CD4-positive, alpha-beta T cell treated with Interleukin-17A for 4 hours (primary cell): ENCODE measurements around the gene SLC25A40.
"Not testable (repeated sequence)": the region's sequence is repeated elsewhere in the genome, so short reads cannot be mapped to it uniquely, and the experiment has no call there.

Source experiments
- DNase-seq: peaks from one replicate; pipeline ENCODE4 v3.0.0-alpha.2; 2020; ENCODE audit warnings: mixed read lengths

SLC25A40 gene

GRCh38 chr7:87876040-87876868 lies at the start of gene SLC25A40, which contains the start of gene DBF4:
SLC25A40 (minus strand) TSS chr7:87876360; CDS start chr7:87858727, 17,633 bp downstream.
DBF4 (plus strand) TSS chr7:87876493; CDS start chr7:87876733, 240 bp downstream.
- DNase-seq: peak; percentile 97

GRCh38 chr7:87922759-87923395 lies 46.7 kb upstream of the SLC25A40 start:
- not testable (repeated sequence) for DNase-seq

GRCh38 chr7:87920578-87920977 lies 44.4 kb upstream of the SLC25A40 start:
- no peak for DNase-seq

GRCh38 chr7:87919875-87920274 lies 43.7 kb upstream of the SLC25A40 start:
- no peak for DNase-seq

- DNase-seq: no peak
Observed at GRCh38 chr7:87918740-87919139, 42.6 kb upstream of the SLC25A40 start.

GRCh38 chr7:87912121-87912520 lies 36.0 kb upstream of the SLC25A40 start:
- DNase-seq: no peak

- not testable (repeated sequence) for DNase-seq
Observed at GRCh38 chr7:87908814-87909213, 32.7 kb upstream of the SLC25A40 start.

GRCh38 chr7:87907136-87907906 lies 31.2 kb upstream of the SLC25A40 start:
- DNase-seq: not testable (repeated sequence)

GRCh38 chr7:87899255-87899654 lies 23.1 kb upstream of the SLC25A40 start:
- no peak for DNase-seq

- no peak for DNase-seq
Observed at GRCh38 chr7:87895363-87895762, 19.2 kb upstream of the SLC25A40 start.

GRCh38 chr7:87886875-87887274 lies 10.7 kb upstream of the SLC25A40 start:
- no peak for DNase-seq

- DNase-seq: no peak
Observed at GRCh38 chr7:87885018-87885417, 8.9 kb upstream of the SLC25A40 start.

GRCh38 chr7:87882151-87882937 lies 6.2 kb upstream of the SLC25A40 start:
- DNase-seq: no peak

GRCh38 chr7:87878208-87878735 lies 2.1 kb upstream of the SLC25A40 start:
- DNase-seq: no peak

GRCh38 chr7:87877366-87878040 lies 1.3 kb upstream of the SLC25A40 start:
- DNase-seq: no peak

GRCh38 chr7:87876869-87877234 lies 692 bp upstream of the SLC25A40 start:
- peak; percentile 62 for DNase-seq

GRCh38 chr7:87875151-87876039 lies 765 bp downstream of the SLC25A40 start:
- DNase-seq: peak; percentile 21

GRCh38 chr7:87874066-87874465 lies 2.1 kb downstream of the SLC25A40 start:
- DNase-seq: no peak

- not testable (repeated sequence) for DNase-seq
Observed at GRCh38 chr7:87873328-87873727, 2.8 kb downstream of the SLC25A40 start.

GRCh38 chr7:87872346-87872745 lies 3.8 kb downstream of the SLC25A40 start:
- no peak for DNase-seq

- DNase-seq: no peak
Observed at GRCh38 chr7:87870471-87870870, 5.7 kb downstream of the SLC25A40 start.
